SKM-1 (cell line): ENCODE data around the gene PYHIN1.
A peak's percentile ranks its signal among the peaks of the same experiment; 100 is the strongest.
"Not testable (repeated sequence)": the region's sequence is repeated elsewhere in the genome, so short reads cannot be mapped to it uniquely, and the experiment has no call there.

ENCODE experiments used
- DNase-seq: peaks from one replicate; lab custom pipeline; 2025; ENCODE audit not compliant: unreplicated experiment; lab: John Stamatoyannopoulos, UW

PYHIN1 gene

DNA sequence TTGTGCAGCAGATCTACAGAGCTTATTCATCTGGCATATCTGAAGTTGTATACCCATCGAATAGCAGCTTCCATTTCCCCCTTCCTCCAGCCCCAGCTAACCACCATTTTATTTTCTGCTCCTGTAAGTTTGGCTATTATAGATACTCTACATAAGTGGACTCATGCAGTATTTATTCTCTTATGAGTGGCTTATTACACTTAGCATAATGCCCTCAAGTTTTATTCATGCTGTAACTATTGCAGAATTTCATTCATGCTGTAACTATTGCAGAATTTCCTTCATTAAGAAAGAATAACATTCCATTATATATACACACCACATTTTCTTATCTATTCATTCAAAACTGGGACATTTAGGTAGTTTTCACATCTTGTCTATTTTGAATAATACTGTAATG, 47.9 kb downstream of the PYHIN1 start:
- DNase-seq, result no peak

DNA sequence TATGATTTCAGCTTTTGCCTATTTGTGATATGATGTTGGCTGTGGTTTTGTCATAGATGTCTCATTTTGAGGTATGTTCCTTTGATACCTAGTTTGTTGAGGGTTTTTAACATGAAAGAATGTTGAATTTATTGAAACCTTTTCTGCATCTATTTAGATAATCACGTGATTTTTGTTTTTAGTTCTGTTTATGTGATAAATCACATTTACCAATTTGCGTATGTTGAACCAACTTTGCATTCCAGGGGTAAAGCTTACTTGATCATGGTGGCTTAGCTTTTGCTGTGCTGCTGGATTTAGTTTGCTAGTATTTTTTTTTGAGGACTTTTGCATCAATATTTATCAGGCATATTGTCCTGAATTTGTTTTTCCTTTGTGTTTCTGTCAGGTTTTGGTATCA, 51.9 kb downstream of the PYHIN1 start:
- DNase-seq, result no peak

DNA sequence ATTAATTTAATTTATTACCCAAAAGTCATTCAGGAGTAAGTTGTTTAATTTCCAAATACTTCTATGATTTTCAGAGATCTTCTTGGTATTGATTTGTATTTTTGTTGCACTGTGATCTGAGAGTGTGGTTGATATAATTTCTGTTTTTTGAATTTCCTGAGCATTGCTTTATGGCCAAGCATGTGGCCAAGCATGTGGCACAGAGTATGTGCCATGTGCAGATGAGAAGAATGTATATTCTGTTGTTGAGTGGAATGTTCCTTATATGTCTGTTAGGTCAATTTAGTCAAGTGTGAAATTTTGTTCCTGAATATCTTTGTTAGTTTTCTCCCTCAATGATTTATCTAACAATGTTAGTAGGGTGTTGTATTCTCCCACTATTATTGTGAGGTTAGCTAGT, 53.0 kb downstream of the PYHIN1 start:
- no peak for DNase-seq

DNA sequence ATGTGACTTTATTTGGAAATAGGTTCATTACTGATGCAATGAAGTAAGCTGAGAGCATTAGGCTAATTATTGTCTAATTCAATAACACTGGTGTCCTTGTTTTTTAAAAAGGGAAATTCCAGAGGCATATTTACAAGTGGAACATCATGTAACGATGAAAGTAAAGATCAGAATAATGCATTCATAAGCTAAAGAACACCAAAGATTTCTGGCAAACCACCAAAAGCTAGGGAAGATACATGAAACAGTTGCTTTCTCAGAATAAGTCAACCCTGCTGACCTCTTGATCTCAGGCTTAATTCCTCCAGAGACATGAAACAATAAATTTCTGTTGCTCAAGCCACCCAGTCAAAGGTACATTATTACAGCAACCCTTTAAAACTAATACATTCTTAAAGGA, 58.1 kb downstream of the PYHIN1 start:
- no peak for DNase-seq

DNA sequence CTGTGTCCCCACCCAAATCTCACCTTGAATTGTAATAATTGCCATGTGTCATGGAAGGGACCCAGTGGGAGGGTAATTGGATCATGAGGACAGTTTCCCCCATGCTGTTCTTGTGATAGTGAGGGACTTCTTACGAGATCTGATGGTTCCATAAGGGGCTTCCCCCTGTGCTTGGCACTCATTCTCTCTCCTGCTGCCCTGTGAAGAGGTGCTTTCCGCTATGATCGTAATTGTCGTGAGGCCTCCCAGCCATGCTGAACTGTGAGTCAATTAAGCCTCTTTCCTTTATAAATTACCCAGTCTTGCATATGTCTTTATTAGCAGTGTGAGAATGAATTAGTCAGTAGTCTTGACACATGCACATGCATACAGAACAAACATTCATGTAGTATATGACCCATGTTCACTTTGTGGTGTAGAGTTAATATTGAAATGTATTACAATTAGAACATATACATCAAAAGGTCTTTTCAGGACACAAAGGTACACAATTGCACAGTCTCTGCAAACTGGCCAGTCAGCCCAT, 61.5 kb downstream of the PYHIN1 start:
- no peak for DNase-seq

DNA sequence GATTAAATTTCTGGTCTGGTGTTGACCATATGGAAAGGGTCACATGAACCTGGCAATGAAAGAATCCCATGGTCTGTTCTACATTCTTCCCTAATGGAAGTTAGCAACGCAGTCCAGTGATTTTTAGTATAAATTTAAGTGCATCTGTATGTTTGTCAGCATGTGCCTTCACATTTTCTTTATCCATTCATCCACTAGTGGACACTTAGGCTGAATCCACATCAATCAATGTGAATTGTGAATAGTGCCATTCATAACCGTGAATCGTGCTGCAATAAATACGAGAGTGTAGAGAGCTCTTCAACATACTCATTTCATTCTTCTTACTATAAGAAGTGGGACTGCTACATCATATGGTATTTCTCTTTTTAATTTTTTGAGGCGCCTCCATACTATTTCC, 65.6 kb downstream of the PYHIN1 start:
- DNase-seq, result no peak

DNA sequence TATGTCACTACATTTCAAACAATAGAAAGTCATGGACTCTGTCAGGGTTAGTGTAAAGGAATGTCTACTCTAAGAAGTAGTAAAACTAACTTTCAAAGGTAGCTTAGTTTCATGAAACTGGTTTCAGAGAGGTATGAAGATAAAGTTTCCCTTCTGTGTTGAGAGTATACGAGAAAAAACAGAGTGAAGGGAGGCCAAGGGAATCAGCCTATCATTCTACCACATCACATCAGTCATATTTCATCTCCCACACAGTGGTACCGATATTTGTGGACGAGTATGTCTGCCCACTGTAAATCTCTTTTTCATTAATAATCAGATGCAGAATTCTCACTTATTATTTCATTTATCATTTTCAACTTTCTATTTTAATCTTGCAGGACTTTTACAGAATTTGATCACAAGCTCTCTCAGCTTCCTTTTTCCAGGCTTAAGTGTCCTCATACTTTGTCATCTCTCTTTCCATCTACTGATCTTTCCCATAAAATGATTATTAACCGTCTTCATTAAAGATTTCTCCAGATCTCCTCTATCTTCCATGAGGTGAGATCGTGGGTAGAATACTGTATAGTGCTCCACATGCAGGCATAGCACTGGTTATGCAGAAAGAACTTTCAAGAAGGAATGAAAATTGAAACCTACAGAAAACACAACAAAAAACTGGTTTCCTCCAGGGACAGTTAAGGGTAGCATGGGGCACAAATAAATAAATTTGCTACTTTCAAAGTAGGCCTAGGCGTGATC, 66.9 kb downstream of the PYHIN1 start:
- no peak for DNase-seq

DNA sequence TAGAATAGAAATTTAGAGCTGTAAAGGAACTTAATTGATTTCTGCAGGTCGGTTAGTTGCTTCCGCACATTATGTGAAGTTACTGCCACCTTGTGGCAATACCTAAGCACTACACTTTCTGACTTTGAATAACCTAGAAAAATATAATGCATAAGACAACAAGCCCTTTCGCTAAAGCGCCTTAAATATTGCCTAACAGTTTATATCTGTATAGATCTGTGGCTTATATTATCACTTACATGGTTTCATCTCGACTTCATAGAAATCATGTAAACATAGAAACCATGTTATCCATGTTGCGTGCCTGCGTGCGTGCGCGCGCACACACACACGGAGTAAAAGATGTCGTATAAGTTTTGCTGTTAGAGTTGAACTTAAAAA, 67.4 kb downstream of the PYHIN1 start:
- peak; percentile 64 for DNase-seq

DNA sequence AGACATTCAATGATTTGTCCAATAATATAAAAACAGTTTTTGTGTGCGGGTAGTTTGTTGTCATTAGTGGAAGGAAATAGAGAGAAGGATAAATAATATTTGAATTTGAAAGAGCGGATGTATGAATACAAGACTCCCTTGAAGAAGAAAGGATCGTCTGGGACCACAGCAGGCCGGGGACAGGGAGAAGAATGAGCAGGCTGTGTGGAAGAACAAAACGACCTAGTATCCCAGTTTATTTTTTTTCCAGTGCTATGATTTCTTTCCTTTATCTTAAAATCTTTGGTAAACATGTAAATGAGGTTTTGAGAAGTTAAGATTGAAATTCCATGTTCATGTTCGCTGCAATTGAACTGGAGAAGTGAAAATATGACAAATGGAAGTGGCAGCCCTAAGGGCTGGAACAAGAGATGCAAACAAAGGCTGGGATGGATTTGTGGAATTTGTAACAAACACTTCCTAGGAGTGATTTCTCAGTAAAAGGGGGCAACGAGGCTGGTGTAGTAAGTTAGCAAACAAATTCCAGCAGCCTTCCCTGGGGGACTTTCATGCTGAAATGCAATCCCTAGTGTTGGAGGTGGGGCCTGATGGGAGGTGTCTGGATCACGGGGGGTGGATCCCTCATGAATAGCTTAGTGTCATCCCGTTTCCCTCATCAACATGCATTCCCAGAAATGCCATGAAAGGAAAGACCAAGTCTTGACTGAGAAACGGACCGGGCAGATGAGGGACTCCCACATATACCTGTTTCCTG, 68.1 kb downstream of the PYHIN1 start:
- DNase-seq, result no peak

DNA sequence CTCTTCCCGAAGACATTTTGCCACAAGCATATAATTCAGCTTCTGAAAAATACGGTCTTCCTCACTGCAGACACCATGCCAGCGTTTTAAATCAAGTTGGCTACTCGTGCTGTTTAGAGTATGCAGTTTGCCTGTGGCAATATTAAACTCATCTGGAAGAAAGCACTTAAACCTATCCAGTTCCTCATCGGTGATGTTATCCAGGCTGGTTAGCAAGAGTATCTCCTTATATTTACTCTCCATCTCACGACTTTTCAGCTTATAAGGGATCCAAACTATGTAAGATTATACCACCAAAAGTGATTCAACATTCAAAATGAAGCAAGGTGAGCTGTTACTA, 68.7 kb downstream of the PYHIN1 start:
- DNase-seq, result no peak

DNA sequence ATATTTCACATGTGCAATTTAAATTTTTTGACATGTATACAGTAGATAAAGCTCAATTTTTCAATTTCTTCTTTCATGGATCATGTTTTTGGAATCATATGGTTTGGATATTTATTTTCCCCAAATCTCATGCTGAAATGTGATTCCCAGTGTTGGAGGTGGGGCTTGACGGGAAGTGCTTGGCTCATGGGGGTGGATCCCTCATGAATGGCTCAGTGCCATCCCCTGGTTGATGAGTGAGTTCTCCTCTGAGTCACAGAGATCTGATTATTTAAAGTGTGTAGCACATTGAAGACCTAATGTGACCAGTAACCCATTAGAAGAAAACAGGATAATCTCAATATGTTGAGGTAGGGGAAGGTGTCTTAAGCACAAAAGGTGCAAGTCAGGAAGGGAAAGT, 69.3 kb downstream of the PYHIN1 start:
- DNase-seq, result no peak

DNA sequence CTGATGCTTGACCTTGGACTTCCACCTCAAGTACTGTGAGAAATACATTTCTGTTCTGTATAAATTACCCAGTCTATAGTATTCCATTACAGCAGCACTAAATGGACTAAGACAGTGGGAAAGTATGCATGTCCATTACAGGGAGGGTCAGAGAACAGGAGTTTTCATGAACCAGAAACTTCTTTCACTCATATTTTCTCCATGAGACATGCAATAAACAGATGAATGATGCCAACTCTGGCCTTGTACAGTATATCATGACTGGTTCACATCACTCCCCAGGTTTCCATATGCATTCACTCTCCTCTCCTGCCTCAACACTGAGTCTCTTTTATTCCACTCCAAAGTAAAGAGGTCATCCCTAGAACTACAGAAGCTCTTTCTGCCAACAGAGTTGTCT, 73.8 kb downstream of the PYHIN1 start:
- DNase-seq, result no peak

DNA sequence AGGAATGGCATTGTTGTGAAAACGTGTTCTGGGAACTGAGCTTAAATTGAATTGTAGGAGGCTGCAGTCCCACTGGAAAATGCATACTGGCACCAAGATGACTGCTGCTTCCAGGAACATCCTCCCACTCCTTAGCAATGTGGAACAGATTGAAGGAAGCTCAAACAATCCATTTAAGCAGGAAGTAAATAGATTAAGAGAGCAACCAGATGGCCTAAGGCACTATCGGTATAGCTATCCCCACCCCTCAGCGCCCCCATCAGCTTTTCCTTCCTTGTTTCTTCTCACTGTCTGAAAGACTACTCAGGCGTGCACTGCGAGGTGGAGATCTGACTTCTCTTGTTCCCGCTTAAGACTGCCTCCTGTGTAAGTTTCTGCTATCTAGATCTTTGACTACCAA, 74.3 kb downstream of the PYHIN1 start:
- no peak for DNase-seq

DNA sequence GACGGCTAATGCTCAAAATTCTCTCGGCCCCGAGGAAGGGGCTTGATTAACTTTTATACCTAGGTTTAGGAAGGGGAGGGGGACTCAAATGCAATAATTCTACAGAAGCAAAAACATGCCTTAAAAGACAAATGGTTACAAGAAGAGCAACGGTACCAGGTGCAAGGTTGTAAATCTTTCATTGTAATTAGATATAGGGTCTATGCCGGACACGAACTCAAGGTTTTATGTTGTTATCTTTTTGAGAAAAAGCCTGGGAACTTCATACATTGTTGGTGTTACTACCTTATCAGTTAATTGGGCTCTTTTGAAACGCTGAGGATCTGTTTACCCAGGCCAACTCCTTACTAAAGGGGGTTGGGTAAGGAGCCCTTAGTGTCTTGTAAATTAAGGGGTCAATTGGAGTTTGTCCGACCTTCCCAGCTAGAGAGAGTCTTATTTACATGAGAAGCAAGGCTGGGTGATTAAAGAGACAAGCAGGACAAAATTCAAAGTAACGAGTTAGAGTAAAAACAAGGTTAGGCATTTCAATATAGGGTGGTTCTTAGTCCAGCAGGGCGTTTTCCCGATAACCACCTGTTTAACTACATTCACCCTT, 75.0 kb downstream of the PYHIN1 start:
- DNase-seq, result not testable (repeated sequence)

DNA sequence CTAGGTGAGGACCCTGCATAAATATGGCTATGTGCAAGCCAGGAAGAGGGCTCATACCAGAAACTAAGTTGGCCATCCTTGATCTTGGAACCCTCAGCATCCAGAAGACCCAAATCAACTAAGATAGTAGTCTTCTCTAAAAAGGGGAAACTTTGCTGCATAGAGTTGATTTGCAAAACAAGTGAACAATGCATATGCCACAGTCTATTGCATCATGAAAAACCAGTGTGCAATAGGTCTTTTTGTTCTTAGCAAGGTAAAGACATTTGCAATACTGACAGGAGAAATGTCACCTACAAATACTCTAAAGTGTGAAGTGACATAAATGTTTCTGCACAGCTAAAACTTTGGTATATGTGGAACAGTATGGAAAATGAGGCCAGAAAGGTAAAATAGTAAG, 76.4 kb downstream of the PYHIN1 start:
- peak; percentile 23 for DNase-seq

DNA sequence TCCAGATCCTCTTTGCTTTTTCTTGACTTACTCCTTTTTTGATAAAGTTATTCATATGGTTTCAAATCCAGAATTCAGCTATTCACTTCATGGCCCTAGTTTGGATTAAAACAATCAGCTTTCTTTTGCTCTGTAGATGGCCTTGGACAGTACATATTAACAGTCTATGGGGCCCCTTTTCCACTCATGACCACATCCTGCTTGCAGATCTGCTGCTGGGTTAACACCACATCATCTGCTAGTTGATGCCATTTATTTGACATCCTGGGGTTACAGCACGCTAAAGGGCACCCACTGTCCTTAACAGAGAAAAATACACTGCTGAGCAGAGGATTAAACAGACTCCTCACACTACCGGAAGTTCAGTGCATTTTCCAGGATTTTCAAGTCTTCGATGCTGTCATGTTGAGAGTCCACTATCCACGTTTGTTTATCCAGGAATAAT, 77.4 kb downstream of the PYHIN1 start:
- no peak for DNase-seq

DNA sequence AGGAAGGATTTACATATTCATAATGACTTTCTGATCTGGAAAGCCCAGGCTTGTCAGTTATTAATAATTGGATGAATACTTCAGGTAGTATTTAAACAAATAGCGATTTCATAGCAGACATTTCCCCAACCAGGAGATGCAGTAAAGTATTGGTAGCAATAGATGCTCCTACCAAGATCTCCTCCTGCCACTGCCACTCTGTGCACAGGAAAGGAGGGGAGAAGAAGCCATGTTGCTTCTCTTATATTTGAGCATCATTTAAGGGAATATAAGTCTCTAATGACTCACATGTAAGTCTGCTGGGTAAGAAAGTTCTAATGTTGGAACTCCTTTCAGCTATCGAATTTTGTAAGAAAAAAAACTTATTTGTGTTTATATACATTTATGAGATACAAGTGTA, 77.9 kb downstream of the PYHIN1 start:
- DNase-seq, result no peak

DNA sequence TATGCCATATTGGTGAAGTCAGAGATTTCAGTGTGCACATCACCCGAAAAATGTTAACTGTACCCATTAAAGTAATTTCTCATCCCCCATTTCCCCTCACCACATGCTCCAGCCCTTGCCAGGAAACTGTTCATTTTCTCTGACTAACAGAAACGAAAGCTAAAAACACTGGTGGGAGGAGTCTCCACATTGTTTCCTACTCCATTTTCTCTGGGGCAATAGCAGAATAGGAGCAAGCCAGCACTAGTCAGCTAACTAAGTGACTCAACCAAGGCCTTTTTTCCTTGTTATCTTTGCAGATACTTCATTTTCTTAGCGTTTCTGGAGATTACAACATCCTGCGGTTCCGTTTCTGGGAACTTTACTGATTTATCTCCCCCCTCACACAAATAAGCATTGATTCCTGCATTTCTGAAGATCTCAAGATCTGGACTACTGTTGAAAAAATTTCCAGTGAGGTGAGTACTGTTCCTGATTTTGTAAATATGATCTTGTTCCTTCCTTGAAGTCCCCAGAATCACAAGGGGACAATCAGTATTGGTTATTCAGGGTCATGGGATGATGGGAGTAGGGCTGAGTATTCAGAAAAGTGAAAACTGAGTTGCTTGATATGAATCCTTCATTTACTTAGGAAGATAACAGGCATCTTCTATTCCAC, 78.5 kb downstream of the PYHIN1 start, which contains the start of gene IFI16:
Gene IFI16 (plus strand): TSS at position 204 of the 658 bp plus-strand sequence. CDS start 4,774 bp downstream, outside the sequence.
- DNase-seq, result peak; percentile 88

DNA sequence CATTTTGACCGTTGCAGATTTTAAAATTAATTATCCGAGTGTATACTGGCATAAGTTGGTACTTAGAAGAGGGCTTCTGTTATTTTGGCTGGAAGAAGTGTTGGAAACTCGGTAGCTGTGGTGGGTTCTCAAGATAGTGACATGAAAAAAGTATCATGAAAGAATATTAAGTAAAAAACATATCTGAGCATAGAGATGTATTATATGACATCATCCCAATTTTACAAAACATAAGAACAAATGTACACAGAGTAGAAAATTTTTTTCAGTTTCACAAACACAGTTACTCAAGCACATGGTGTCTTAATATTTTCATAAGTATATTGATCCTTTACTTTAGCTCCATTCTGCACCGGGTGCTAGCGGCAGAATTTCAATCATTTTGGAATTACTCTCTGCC, 79.0 kb downstream of the PYHIN1 start:
- DNase-seq, result no peak

DNA sequence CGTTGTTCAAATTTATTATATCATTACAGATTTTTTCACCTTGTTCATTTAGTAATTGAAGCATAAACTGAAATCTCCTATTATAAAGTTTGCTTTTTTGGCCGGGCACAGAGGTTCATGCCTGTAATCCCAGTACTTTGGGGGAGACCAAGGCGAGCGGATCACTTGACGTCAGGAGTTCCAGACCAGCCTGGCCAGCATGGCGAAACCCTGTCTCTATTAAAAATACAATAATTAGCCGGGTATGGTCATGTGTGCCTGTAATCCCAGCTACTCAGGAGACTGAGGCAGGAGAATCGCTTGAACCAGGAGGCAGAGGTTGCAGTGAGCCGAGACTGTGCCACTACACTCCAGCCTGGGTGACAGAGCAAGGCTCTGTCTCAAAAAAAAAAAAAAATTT, 79.6 kb downstream of the PYHIN1 start:
- DNase-seq, result not testable (repeated sequence)

DNA sequence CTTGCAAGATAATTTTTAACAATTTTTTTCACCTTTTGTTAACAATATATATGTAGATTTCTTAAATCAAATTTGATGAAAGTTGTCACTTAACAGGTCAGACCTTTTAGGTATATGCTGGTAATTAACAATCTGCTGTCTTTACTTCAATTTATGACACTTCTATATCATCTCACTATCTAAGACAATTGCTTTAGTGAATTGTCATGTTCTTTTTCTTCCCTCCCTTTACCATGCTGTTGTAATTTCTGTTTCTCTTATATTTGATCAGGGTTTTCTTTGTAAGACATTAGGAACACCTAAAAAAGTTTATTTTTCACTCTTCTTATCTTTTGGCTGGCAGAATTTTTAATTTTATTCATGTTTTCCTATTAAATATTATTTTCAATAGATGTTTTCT, 80.4 kb downstream of the PYHIN1 start:
- DNase-seq, result no peak
